ENCODE data around the gene PLD2.
A peak's percentile ranks its signal among the peaks of the same experiment; 100 is the strongest.

PLD2 gene

DNA sequence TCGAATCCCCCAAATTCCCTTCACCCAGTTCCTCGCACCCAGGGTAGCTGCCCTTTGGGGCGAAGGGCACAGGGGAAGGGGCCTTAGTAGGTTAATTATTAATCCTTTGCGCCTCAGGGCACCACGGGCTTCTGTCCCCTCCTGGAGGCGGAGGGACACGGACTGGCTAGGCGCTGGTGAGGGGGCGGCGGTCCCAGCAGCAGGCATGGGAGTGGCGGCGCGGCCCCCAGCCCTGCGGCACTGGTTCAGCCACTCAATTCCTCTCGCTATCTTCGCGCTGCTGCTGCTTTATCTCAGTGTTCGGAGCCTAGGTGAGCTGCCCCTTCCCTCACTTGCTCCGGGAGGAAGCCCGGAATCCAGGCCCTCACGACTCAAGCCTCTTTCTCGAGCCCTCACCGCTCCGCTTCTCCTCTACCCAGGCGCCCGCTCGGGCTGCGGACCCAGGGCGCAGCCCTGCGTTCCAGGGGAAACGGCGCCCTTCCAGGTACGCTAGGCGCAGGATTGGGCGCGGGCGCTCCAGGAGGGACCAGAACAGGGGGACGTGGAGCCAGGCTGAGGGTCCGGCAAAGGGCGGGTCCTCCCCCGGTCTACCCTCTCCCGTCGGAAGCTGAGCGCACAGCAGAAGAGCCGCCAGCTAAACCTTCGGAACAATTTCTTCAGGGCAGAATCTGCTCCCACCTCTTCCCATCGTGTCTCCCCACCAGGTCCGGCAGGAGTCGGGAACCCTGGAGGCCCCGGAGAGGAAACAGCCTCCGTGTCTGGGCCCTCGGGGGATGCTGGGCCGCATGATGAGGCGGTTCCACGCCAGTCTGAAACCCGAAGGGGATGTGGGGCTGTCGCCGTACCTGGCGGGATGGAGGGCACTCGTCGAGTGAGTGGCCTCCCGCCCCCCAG, 17.9 kb upstream of the PLD2 start, which contains the start of gene GLTPD2:
Gene GLTPD2 (plus strand): TSS at position 158 of the 894 bp plus-strand sequence. CDS start 48 bp downstream, at position 206.
- H3F3A ChIP-seq (ENCODE audit: insufficient read depth), result 0 out of 2 replicates have a peak, but pooled peaks cover 4% of the 10 kb centered on the region

DNA sequence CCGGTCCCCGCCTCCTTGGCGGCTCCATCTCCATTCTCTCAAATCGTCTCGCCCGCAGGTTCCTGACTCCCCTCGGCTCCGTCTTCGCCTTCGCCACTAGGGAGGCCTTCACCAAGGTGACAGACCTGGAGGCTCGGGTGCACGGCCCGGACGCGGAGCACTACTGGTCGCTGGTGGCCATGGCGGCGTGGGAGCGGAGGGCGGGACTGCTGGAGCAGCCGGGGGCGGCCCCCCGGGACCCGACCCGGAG, 17.3 kb upstream of the PLD2 start:
- no peaks in the 10 kb centered on the region for H3K9me3 ChIP-seq (ENCODE audit: insufficient read depth, low read length)
- no peak overlapping the region for H3K27ac ChIP-seq (ENCODE audit: low read depth, low read length)
- H3K9ac ChIP-seq (ENCODE audit: low read length), result peak overlapping the region; percentile 60
- no peaks in the 10 kb centered on the region for H4K20me1 ChIP-seq (ENCODE audit: low read depth, low read length)
- TF ChIP-seq, protein P1, sequence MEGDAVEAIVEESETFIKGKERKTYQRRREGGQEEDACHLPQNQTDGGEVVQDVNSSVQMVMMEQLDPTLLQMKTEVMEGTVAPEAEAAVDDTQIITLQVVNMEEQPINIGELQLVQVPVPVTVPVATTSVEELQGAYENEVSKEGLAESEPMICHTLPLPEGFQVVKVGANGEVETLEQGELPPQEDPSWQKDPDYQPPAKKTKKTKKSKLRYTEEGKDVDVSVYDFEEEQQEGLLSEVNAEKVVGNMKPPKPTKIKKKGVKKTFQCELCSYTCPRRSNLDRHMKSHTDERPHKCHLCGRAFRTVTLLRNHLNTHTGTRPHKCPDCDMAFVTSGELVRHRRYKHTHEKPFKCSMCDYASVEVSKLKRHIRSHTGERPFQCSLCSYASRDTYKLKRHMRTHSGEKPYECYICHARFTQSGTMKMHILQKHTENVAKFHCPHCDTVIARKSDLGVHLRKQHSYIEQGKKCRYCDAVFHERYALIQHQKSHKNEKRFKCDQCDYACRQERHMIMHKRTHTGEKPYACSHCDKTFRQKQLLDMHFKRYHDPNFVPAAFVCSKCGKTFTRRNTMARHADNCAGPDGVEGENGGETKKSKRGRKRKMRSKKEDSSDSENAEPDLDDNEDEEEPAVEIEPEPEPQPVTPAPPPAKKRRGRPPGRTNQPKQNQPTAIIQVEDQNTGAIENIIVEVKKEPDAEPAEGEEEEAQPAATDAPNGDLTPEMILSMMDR (IDR thresholded peaks at IDR 0.05; ENCODE audit: insufficient read depth, low read length, poor library complexity, severe bottlenecking), result no peak
- TF ChIP-seq EZH2phosphoT487 (conservative IDR thresholded peaks at IDR 0.05; ENCODE audit: low read length), result no peak
- H3K4me2 ChIP-seq (ENCODE audit: low read depth, low read length, poor library complexity, severe bottlenecking), result peak overlapping the region; percentile 75
- no peaks in the 10 kb centered on the region for H3K36me3 ChIP-seq (ENCODE audit: low read length)
- H3K79me2 ChIP-seq (ENCODE audit: insufficient read depth, low read length), result no peaks in the 10 kb centered on the region
- H3K9me2 ChIP-seq (replicated peaks; ENCODE audit: insufficient read depth, low read length), result no peaks in the 10 kb centered on the region
- H3K4me3 ChIP-seq (ENCODE audit: insufficient read depth, low read length, poor library complexity, severe bottlenecking), result peak overlapping the region; percentile 60
- no peaks in the 10 kb centered on the region for H3K27me3 ChIP-seq (ENCODE audit: low read length)
- 0 out of 2 replicates have a peak, but pooled peaks cover 4% of the 10 kb centered on the region for H3F3A ChIP-seq (ENCODE audit: insufficient read depth)
- H2AFZ ChIP-seq (ENCODE audit: low read depth, low read length, severe bottlenecking), result peak overlapping the region; percentile 99

More for the DNA sequence above, 17.9 kb upstream of the PLD2 start, which contains the start of gene GLTPD2:
- peak within 1 kb of the TSS; percentile 60 for H3K4me3 ChIP-seq (ENCODE audit: insufficient read depth, low read length, poor library complexity, severe bottlenecking)
- no peaks in the 10 kb centered on the region for H3K27me3 ChIP-seq (ENCODE audit: low read length)
- H3K79me2 ChIP-seq (ENCODE audit: insufficient read depth, low read length), result no peaks in the 10 kb centered on the region
- no peaks in the 10 kb centered on the region for H3K9me3 ChIP-seq (ENCODE audit: insufficient read depth, low read length)
- H2AFZ ChIP-seq (ENCODE audit: low read depth, low read length, severe bottlenecking), result peak within 1 kb of the TSS; percentile 99
- no peak for TF ChIP-seq EZH2phosphoT487 (conservative IDR thresholded peaks at IDR 0.05; ENCODE audit: low read length)
- TF ChIP-seq, protein P1 (IDR thresholded peaks at IDR 0.05; ENCODE audit: insufficient read depth, low read length, poor library complexity, severe bottlenecking), result no peak
- no peaks in the 10 kb centered on the region for H3K36me3 ChIP-seq (ENCODE audit: low read length)
- no peaks in the 10 kb centered on the region for H3K9me2 ChIP-seq (replicated peaks; ENCODE audit: insufficient read depth, low read length)
- H4K20me1 ChIP-seq (ENCODE audit: low read depth, low read length), result no peaks in the 10 kb centered on the region
- peak within 1 kb of the TSS; percentile 60 for H3K9ac ChIP-seq (ENCODE audit: low read length)
- peak within 1 kb of the TSS; percentile 75 for H3K4me2 ChIP-seq (ENCODE audit: low read depth, low read length, poor library complexity, severe bottlenecking)
- H3K27ac ChIP-seq (ENCODE audit: low read depth, low read length), result no peak within 1 kb of the TSS

DNA sequence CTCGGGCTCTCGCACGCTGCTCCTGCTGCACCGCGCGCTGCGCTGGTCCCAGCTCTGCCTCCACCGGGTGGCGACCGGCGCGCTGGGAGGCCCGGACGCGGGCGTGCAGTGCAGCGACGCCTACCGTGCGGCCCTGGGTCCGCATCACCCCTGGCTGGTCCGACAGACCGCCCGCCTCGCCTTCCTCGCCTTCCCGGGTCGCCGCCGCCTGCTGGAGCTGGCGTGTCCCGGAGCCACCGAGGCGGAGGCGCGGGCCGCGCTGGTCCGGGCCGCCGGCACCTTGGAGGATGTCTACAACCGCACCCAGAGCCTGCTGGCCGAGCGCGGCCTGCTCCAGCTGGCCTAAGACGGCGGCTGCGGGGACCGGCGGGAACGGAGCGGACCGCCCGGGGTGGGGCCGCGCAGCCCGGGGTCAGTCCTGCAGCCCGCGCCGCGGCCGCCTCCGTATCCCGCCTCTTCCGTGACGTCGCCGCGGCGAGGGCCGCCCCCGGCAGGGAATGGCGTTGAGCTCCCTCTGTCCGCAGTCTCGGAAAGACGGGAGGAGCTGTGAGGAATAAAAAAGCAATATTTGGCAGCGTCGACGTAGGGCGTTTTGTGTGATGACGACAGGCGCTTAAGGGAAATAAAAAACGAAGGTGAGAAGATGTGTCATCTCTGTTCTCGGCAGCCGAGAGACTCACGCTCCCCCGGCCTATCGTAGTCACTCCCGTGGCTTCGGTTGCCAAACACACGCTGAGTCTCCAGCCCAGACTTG, 16.8 kb upstream of the PLD2 start:
- Histone ChIP-seq H3K36me3 (ENCODE audit: low read length) (no peaks in the 10 kb centered on the region), H4K20me1 (ENCODE audit: low read depth, low read length) (no peaks in the 10 kb centered on the region), H3K4me3 (ENCODE audit: insufficient read depth, low read length, poor library complexity, severe bottlenecking) (peak overlapping the region; percentile 60), H3K9me3 (ENCODE audit: insufficient read depth, low read length) (no peaks in the 10 kb centered on the region), H3K79me2 (ENCODE audit: insufficient read depth, low read length) (no peaks in the 10 kb centered on the region), H3F3A (ENCODE audit: insufficient read depth) (0 out of 2 replicates have a peak, but pooled peaks cover 5% of the 10 kb centered on the region), H2AFZ (ENCODE audit: low read depth, low read length, severe bottlenecking) (peak overlapping the region; percentile 99), H3K9me2 (replicated peaks; ENCODE audit: insufficient read depth, low read length) (no peaks in the 10 kb centered on the region), H3K4me2 (ENCODE audit: low read depth, low read length, poor library complexity, severe bottlenecking) (peak overlapping the region; percentile 75), H3K27me3 (ENCODE audit: low read length) (no peaks in the 10 kb centered on the region), H3K9ac (ENCODE audit: low read length) (peak overlapping the region; percentile 60), H3K27ac (ENCODE audit: low read depth, low read length) (no peak overlapping the region)
- TF ChIP-seq, protein P1 (IDR thresholded peaks at IDR 0.05; ENCODE audit: insufficient read depth, low read length, poor library complexity, severe bottlenecking), result peak; percentile 66
- TF ChIP-seq EZH2phosphoT487 (conservative IDR thresholded peaks at IDR 0.05; ENCODE audit: low read length), result no peak
